H1 (cell line): Measurements from ENCODE around the gene ADARB2. TPM values are rescaled to one million over a fixed set of nuclear protein-coding genes. Genes with fewer than 3 reads are reported as not detected.

Source experiments
- CTCF ChIA-PET: fragments of 300-600 bp; sonication (Branson Sonifier 250); formaldehyde crosslinking; loops from one replicate; lab custom pipeline; 2021; ENCODE audit not compliant: partially characterized antibody; lab: Charles Lee
- POLR2A ChIA-PET: fragments of 300-600 bp; sonication (Branson Sonifier 250); formaldehyde crosslinking; loops from one replicate; lab custom pipeline; 2021; ENCODE audit warnings: inconsistent platforms; ENCODE audit not compliant: partially characterized antibody; lab: Charles Lee
- DNase-seq, 2 experiments: peaks; one replicate each; pipeline versions ENCODE4 v3.0.0 to v3.0.0-alpha.2; 2010 to 2022; ENCODE audit warnings: low spot score in 2 of 2, low read depth in 1 of 2, mixed read lengths in 1 of 2
- FAIRE-seq: peaks from 2 replicates; lab custom pipeline; 2011; peaks lifted over from hg19 to GRCh38; lab: Jason Lieb, UNC
- H2AFZ ChIP-seq: 2 replicates; pipeline ENCODE4 v1.8.1; 2012; ENCODE audit warnings: low read length, inconsistent platforms
- H2AK5ac ChIP-seq: 2 replicates; pipeline ENCODE4 v1.6.1; 2013; ENCODE audit warnings: low read depth, low read length
- H2BK120ac ChIP-seq: replicated peaks from 2 replicates; pipeline ENCODE3; 2013; ENCODE audit warnings: low read depth, low read length, inconsistent platforms
- H2BK12ac ChIP-seq: 2 replicates; pipeline ENCODE4 v1.6.1; 2013; ENCODE audit warnings: low read depth, low read length
- H2BK15ac ChIP-seq: 2 replicates; pipeline ENCODE4 v1.6.1; 2013; ENCODE audit warnings: low read length
- H2BK20ac ChIP-seq: 2 replicates; pipeline ENCODE4 v1.6.1; 2013; ENCODE audit warnings: low read length
- H2BK5ac ChIP-seq: 2 replicates; pipeline ENCODE4 v1.6.1; 2013; ENCODE audit warnings: low read depth, low read length
- H3K14ac ChIP-seq: 2 replicates; pipeline ENCODE4 v1.6.1; 2013; ENCODE audit warnings: inconsistent platforms; ENCODE audit not compliant: insufficient read length
- H3K18ac ChIP-seq: 2 replicates; pipeline ENCODE4 v1.6.1; 2013; ENCODE audit warnings: low read length; ENCODE audit errors: extremely low read depth
- H3K23ac ChIP-seq: 2 replicates; pipeline ENCODE4 v1.6.1; 2013; ENCODE audit warnings: inconsistent platforms; ENCODE audit not compliant: insufficient read length
- H3K23me2 ChIP-seq: 2 replicates; pipeline ENCODE4 v1.6.1; 2013; ENCODE audit warnings: low read depth, low read length
- H3K27ac ChIP-seq: 2 replicates; pipeline ENCODE4 v1.6.1; 2011; ENCODE audit warnings: low read depth, low read length, inconsistent platforms
- H3K27me3 ChIP-seq, 4 experiments: replicated peaks in 1 of 4; 1 replicate in 1 of 4; 2 replicates in 3 of 4; pipeline versions ENCODE4 v1.6.1 to v1.8.1; 2011 to 2013; ENCODE audit warnings: low read length in 3 of 4, mild to moderate bottlenecking in 3 of 4, inconsistent platforms in 2 of 4, mixed read lengths in 2 of 4, moderate library complexity in 1 of 4; ENCODE audit not compliant: control insufficient read depth in 3 of 4, insufficient read depth in 3 of 4; ENCODE audit errors: extremely low read depth in 1 of 4
- H3K36me3 ChIP-seq, 4 experiments: 2 replicates each; pipeline versions ENCODE4 v1.6.1 to v1.8.1; 2011 to 2013; ENCODE audit warnings: mild to moderate bottlenecking in 4 of 4, low read length in 3 of 4, moderate library complexity in 2 of 4, control low read depth in 1 of 4, inconsistent platforms in 1 of 4; ENCODE audit not compliant: insufficient read depth in 4 of 4, control insufficient read depth in 2 of 4
- H3K4ac ChIP-seq: replicated peaks from 2 replicates; pipeline ENCODE3; 2013; ENCODE audit warnings: low read length, low read depth, mixed read lengths, inconsistent platforms; ENCODE audit not compliant: insufficient read length
- H3K4me1 ChIP-seq, 4 experiments: replicated peaks in 1 of 4; 1 replicate in 1 of 4; 2 replicates in 3 of 4; pipeline versions ENCODE4 v1.6.1 to v1.8.1; 2011 to 2013; ENCODE audit warnings: low read length in 3 of 4, inconsistent platforms in 2 of 4, mixed read lengths in 1 of 4; ENCODE audit not compliant: insufficient read depth in 4 of 4, control insufficient read depth in 3 of 4
- H3K4me2 ChIP-seq, 2 experiments: 2 replicates each; pipeline versions ENCODE4 v1.6.1 to v1.8.1; 2011 to 2013; ENCODE audit warnings: low read depth in 2 of 2, low read length in 2 of 2, control low read depth in 1 of 2, inconsistent platforms in 1 of 2, mild to moderate bottlenecking in 1 of 2; ENCODE audit not compliant: insufficient read depth in 1 of 2
- H3K4me3 ChIP-seq, 4 experiments: fragments of 200-600, 300-600 bp in 1 of 4; sonication (generic), shearing (Covaris generic), sonication (Bioruptor Twin) in 1 of 4; 2 replicates each; pipeline versions ENCODE4 v1.5.1 to v1.8.1; 2011 to 2016; ENCODE audit warnings: low read length in 4 of 4, low read depth in 3 of 4, control low read depth in 2 of 4, inconsistent platforms in 2 of 4, mild to moderate bottlenecking in 2 of 4, mixed read lengths in 1 of 4, moderate library complexity in 1 of 4; ENCODE audit not compliant: insufficient read depth in 2 of 4; ENCODE audit errors: extremely low read depth in 1 of 4
- H3K56ac ChIP-seq: replicated peaks from 2 replicates; pipeline ENCODE3; 2013; ENCODE audit warnings: low read depth, mild to moderate bottlenecking, mixed read lengths, low read length, inconsistent platforms; ENCODE audit not compliant: insufficient read length
- H3K79me1 ChIP-seq: 2 replicates; pipeline ENCODE4 v1.6.1; 2013; ENCODE audit warnings: low read depth, low read length, control low read depth
- H3K79me2 ChIP-seq, 2 experiments: 2 replicates each; pipeline versions ENCODE4 v1.6.1 to v1.8.1; 2012 to 2013; ENCODE audit warnings: low read length in 2 of 2, mild to moderate bottlenecking in 2 of 2, inconsistent platforms in 1 of 2; ENCODE audit not compliant: insufficient read depth in 2 of 2, control insufficient read depth in 1 of 2
- H3K9ac ChIP-seq, 4 experiments: replicated peaks in 1 of 4; 1 replicate in 1 of 4; 2 replicates in 3 of 4; pipeline versions ENCODE4 v1.6.1 to v1.8.1; 2011 to 2013; ENCODE audit warnings: low read depth in 3 of 4, low read length in 3 of 4, control low read depth in 2 of 4, mild to moderate bottlenecking in 2 of 4, moderate library complexity in 2 of 4, inconsistent platforms in 1 of 4; ENCODE audit errors: extremely low read depth in 1 of 4
- H3K9me3 ChIP-seq, 2 experiments: 2 replicates each; pipeline versions ENCODE4 v1.6.1 to v1.8.1; 2012 to 2013; ENCODE audit warnings: mild to moderate bottlenecking in 2 of 2, moderate library complexity in 2 of 2, control low read depth in 1 of 2, inconsistent platforms in 1 of 2, low read depth in 1 of 2, low read length in 1 of 2, mixed read lengths in 1 of 2; ENCODE audit not compliant: insufficient read depth in 2 of 2
- H4K20me1 ChIP-seq, 2 experiments: replicated peaks in 1 of 2; 2 replicates each; pipeline versions ENCODE3 to v1.8.1; 2011 to 2013; ENCODE audit warnings: inconsistent platforms in 2 of 2, low read length in 2 of 2, mild to moderate bottlenecking in 1 of 2; ENCODE audit not compliant: insufficient read depth in 2 of 2, control insufficient read depth in 1 of 2
- H4K5ac ChIP-seq: 2 replicates; pipeline ENCODE4 v1.6.1; 2013; ENCODE audit warnings: low read length, low read depth, mixed read lengths, inconsistent platforms; ENCODE audit not compliant: insufficient read length
- H4K8ac ChIP-seq: 2 replicates; pipeline ENCODE4 v1.8.0; 2013; ENCODE audit warnings: mild to moderate bottlenecking, moderate library complexity, low read length, inconsistent platforms; ENCODE audit not compliant: insufficient read depth; ENCODE audit errors: extremely low read depth
- H4K91ac ChIP-seq: replicated peaks from 2 replicates; pipeline ENCODE3; 2013; ENCODE audit warnings: low read length, mixed read lengths, inconsistent platforms; ENCODE audit not compliant: insufficient read length
- RAD21 ChIP-seq, 2 experiments: IDR thresholded peaks in 1 of 2; conservative IDR thresholded peaks in 1 of 2; 2 replicates each; pipeline ENCODE4 v1.6.1; 2011; ENCODE audit warnings: low read depth in 2 of 2, low read length in 2 of 2, improper control_type of control experiment in 1 of 2, inconsistent platforms in 1 of 2, mild to moderate bottlenecking in 1 of 2, moderate library complexity in 1 of 2
- SIRT6 ChIP-seq: IDR thresholded peaks from one replicate; pipeline ENCODE4 v1.7.1; 2012; ENCODE audit warnings: low read length, inconsistent platforms
- WGBS, 2 experiments: shearing (Covaris generic) in 1 of 2; methylation state at CpG; one replicate each; pipeline versions ENCODE4 v1.1.6 to v1.1.7; 2013 to 2015; ENCODE audit warnings: low lambda C conversion rate in 2 of 2, mixed read lengths in 2 of 2, inconsistent platforms in 1 of 2, low coverage in 1 of 2, missing lambda C conversion rate in 1 of 2; ENCODE audit not compliant: insufficient replicate concordance in 2 of 2, insufficient coverage in 1 of 2, insufficient read length in 1 of 2; ENCODE audit errors: extremely low coverage in 1 of 2, missing lambda C conversion rate in 1 of 2; 5-methylcytosine and 5-hydroxymethylcytosine counted together
- polyA plus RNA-seq, 7 experiments: library from polyadenylated mRNA; depleted of rRNA in 3 of 7; stranded (reverse) in 5 of 7; unstranded in 2 of 7; fragments of >200 nt in 5 of 7; fragments of 200-250 nt in 2 of 7; gene quantifications; 1 replicate in 5 of 7; 2 replicates in 1 of 7; 4 replicates in 1 of 7; pipeline versions ENCODE4 v1.2.1 to v1.2.3, GENCODE V29; 2011 to 2013; ENCODE audit warnings: missing spikeins in 2 of 7, mixed read lengths in 2 of 7
- total RNA-seq: library from RNA; stranded (reverse); fragmentation: NEBNext Ultra II Directional; extraction: Animal tissue kit (Norgen Biotek cat#: 25700); gene quantifications from 2 replicates; pipeline ENCODE4 v1.2.1, GENCODE V29; 2021
- TF ChIP-seq, protein P1 (sequence below), 3 experiments: IDR thresholded peaks; 1 replicate in 2 of 3; 2 replicates in 1 of 3; pipeline versions ENCODE4 v1.5.1 to v1.6.1; 2011; ENCODE audit warnings: low read length in 3 of 3, mild to moderate bottlenecking in 3 of 3, inconsistent platforms in 2 of 3, low read depth in 1 of 3, moderate library complexity in 1 of 3; ENCODE audit not compliant: insufficient read depth in 1 of 3; ENCODE audit errors: control extremely low read depth in 1 of 3

Gene ADARB2
- total and polyA plus RNA-seq, 2 of the 8 experiments (the other 6 are each of a cell fraction or from before 2014, with no cell fraction given) = 2.2 to 2.8 TPM

DNA sequence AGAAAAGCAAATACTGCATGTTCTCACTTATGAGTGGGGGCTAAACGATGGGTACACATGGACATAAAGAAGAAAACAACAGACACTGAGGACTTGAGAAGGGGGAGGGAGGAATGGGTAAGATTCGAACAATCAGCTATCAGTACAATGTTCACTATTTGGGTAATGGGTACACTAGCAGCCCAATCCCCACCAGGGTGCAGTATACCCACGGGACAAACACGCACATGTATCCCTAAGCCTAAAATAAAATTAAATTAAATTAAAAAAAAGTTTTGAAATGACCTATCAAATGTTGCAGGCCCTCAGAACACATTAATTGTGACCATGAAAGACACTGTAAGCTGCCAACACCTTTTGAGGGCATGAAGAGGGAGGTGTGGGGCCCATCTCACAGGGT is 365.1 kb downstream of the ADARB2 start:
- ChIA-PET CTCF (interaction anchor here (0.5 to 3.2 kb wide), 8 partner anchors 8 to 420 kb away, joined by 3 to 14 read pairs (median 4); no protein-coding TSS in a partner anchor), POLR2A (no interaction called here)
- Histone ChIP-seq H3K79me1 (no peaks in the 10 kb centered on the region), H3K4me1 (peaks cover 0 to 6% (median 4%) of the 10 kb centered on the region in 4 experiments; a peak in 5 of 7 replicates), H3K27ac (no peak overlapping the region), H3K36me3 (no peaks in the 10 kb centered on the region; a peak in 1 of 8 replicates), H3K14ac (no peak overlapping the region), H3K23ac (no peak overlapping the region), H3K18ac (no peak overlapping the region), H2BK12ac (no peak overlapping the region), H3K4ac (no peak overlapping the region), H4K8ac (no peak overlapping the region), H2AFZ (no peak overlapping the region), H3K9me3 (no peaks in the 10 kb centered on the region), H3K27me3 (no peaks in the 10 kb centered on the region), H2BK120ac (no peak overlapping the region), H2BK5ac (no peak overlapping the region), H3K4me2 (no peak overlapping the region), H3K4me3 (no peak overlapping the region), H3K56ac (no peak overlapping the region), H4K5ac (no peak overlapping the region), H2AK5ac (no peak overlapping the region), H3K23me2 (0 out of 2 replicates have a peak, but pooled peaks cover 4% of the 10 kb centered on the region), H3K79me2 (no peaks in the 10 kb centered on the region), H2BK20ac (no peak overlapping the region), H2BK15ac (no peak overlapping the region), H4K20me1 (peaks cover 0 to 6% of the 10 kb centered on the region in 2 experiments), H4K91ac (no peak overlapping the region), H3K9ac (no peak overlapping the region)
- TF ChIP-seq SIRT6 (no peak), RAD21 (IDR thresholded peaks at IDR 0.05 in 1 of 2, conservative IDR thresholded peaks at IDR 0.05 in 1 of 2; ENCODE audit: low read depth in 2 of 2, low read length in 2 of 2) (peak in 1 of 2 experiments; percentile 37; a peak in 1 of 4 replicates)
- TF ChIP-seq, protein P1, sequence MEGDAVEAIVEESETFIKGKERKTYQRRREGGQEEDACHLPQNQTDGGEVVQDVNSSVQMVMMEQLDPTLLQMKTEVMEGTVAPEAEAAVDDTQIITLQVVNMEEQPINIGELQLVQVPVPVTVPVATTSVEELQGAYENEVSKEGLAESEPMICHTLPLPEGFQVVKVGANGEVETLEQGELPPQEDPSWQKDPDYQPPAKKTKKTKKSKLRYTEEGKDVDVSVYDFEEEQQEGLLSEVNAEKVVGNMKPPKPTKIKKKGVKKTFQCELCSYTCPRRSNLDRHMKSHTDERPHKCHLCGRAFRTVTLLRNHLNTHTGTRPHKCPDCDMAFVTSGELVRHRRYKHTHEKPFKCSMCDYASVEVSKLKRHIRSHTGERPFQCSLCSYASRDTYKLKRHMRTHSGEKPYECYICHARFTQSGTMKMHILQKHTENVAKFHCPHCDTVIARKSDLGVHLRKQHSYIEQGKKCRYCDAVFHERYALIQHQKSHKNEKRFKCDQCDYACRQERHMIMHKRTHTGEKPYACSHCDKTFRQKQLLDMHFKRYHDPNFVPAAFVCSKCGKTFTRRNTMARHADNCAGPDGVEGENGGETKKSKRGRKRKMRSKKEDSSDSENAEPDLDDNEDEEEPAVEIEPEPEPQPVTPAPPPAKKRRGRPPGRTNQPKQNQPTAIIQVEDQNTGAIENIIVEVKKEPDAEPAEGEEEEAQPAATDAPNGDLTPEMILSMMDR (IDR thresholded peaks at IDR 0.05; ENCODE audit: control extremely low read depth in 1 of 3, insufficient read depth in 1 of 3, low read depth in 1 of 3, low read length in 3 of 3) = peak in 2 of 3 experiments; percentile 16 to 17; a peak in 2 of 4 replicates
- peak in 1 of 2 experiments; percentile 37 for DNase-seq
- 89% methylated on average over 4 of the region's 4 CpGs; no CpG with 5 or more reads in 1 of the 2 experiments for WGBS, 2 experiments
- no peak for FAIRE-seq
